Vagina (tissue), 2 donors: ENCODE measurements around the gene PDXK. TPM values are rescaled to one million over a fixed set of nuclear protein-coding genes. Genes with fewer than 3 reads are reported as not detected.
A peak's percentile ranks its signal among the peaks of the same experiment; 100 is the strongest.

ENCODE experiments used
- DNase-seq, 2 donors: peaks; one replicate each; pipeline ENCODE4 v3.0.0-alpha.2; 2017; ENCODE audit errors: extremely low spot score in 2 of 2
- H3K27ac ChIP-seq: fragments of 200-600 bp; sonication (generic); one replicate; pipeline ENCODE4 v1.5.1; 2019
- H3K27me3 ChIP-seq: fragments of 200-600 bp; sonication (generic); one replicate; pipeline ENCODE4 v1.5.1; 2019
- H3K36me3 ChIP-seq, 2 donors: fragments of 200-600 bp; sonication (generic); one replicate each; pipeline ENCODE4 v1.5.1; 2017 to 2019
- H3K4me1 ChIP-seq: fragments of 200-600 bp; sonication (generic); one replicate; pipeline ENCODE4 v1.5.1; 2019
- H3K4me3 ChIP-seq, 2 donors: fragments of 200-600 bp; sonication (generic); 1 replicate in 1 of 2; 2 replicates in 1 of 2; pipeline ENCODE4 v1.5.1; 2016 to 2019
- H3K9me3 ChIP-seq: fragments of 200-600 bp; sonication (generic); one replicate; pipeline ENCODE4 v1.5.1; 2019
- CTCF ChIP-seq, 3 experiments: fragments of 450-650 bp in 2 of 3; fragments of 200-600 bp in 1 of 3; sonication (generic) in 1 of 3; IDR thresholded peaks; one replicate each; pipeline ENCODE4 v1.5.1; 2017 to 2019; ENCODE audit warnings: antibody characterized with exemption in 3 of 3, mild to moderate bottlenecking in 2 of 3, moderate library complexity in 2 of 3
- POLR2A ChIP-seq, 2 donors: fragments of 450-650 bp; IDR thresholded peaks; one replicate each; pipeline ENCODE4 v1.6.1; 2017; ENCODE audit warnings: antibody characterized with exemption in 2 of 2, mild to moderate bottlenecking in 2 of 2, moderate library complexity in 2 of 2
- POLR2AphosphoS5 ChIP-seq, 2 donors: sonication (generic); formaldehyde crosslinking; IDR thresholded peaks; one replicate each; pipeline ENCODE4 v1.9.0; 2017; ENCODE audit warnings: antibody characterized with exemption in 2 of 2, mild to moderate bottlenecking in 2 of 2, low read depth in 1 of 2; ENCODE audit not compliant: insufficient read depth in 1 of 2
- intact Hi-C: fragments of 100-400 bp; cut with DNase I; formaldehyde crosslinking; loops from one replicate; pipeline ENCODE4 v1.15.1; 2023
- total RNA-seq: library from RNA; depleted of rRNA; stranded (reverse); fragments of >200 nt; gene quantifications from one replicate; pipeline ENCODE4 v1.2.3, GENCODE V29; 2016

The PDXK gene
- total RNA-seq, 1 donor from 2014 or later, result 58.7 TPM

GRCh38 chr21:43767984-43768867 lies 49.3 kb downstream of the PDXK start:
- Histone ChIP-seq H3K4me1 (peaks cover 41% of the 10 kb centered on the region), H3K9me3 (no peaks in the 10 kb centered on the region), H3K27ac (peak overlapping the region; percentile 57), H3K36me3 (peaks cover 0 to 6% of the 10 kb centered on the region in 2 donors), H3K4me3 (no peak overlapping the region), H3K27me3 (no peaks in the 10 kb centered on the region)
- DNase-seq, result no peak
- intact Hi-C loops, result no loop called here
- TF ChIP-seq POLR2A (IDR thresholded peaks at IDR 0.05) (no peak), POLR2AphosphoS5 (IDR thresholded peaks at IDR 0.05; ENCODE audit: insufficient read depth in 1 of 2, low read depth in 1 of 2) (peak; percentile 33 to 77), CTCF (IDR thresholded peaks at IDR 0.05) (no peak)

GRCh38 chr21:43768868-43769167 lies 49.9 kb downstream of the PDXK start:
- Histone ChIP-seq H3K36me3 (peaks cover 0 to 12% of the 10 kb centered on the region in 2 donors), H3K27ac (peak overlapping the region; percentile 57), H3K4me1 (peaks cover 40% of the 10 kb centered on the region), H3K27me3 (no peaks in the 10 kb centered on the region), H3K4me3 (no peak overlapping the region), H3K9me3 (no peaks in the 10 kb centered on the region)
- intact Hi-C loops, result no loop called here
- no peak for DNase-seq
- TF ChIP-seq CTCF (IDR thresholded peaks at IDR 0.05) (no peak), POLR2AphosphoS5 (IDR thresholded peaks at IDR 0.05; ENCODE audit: insufficient read depth in 1 of 2, low read depth in 1 of 2) (no peak), POLR2A (IDR thresholded peaks at IDR 0.05) (no peak)

- no peak for DNase-seq
- no peaks in the 10 kb centered on the region for H3K27me3 ChIP-seq
- no peaks in the 10 kb centered on the region for H3K9me3 ChIP-seq
- no peak overlapping the region for H3K27ac ChIP-seq
- H3K36me3 ChIP-seq, result peaks cover 0 to 18% of the 10 kb centered on the region in 2 donors
- intact Hi-C loops, result no loop called here
- peaks cover 39% of the 10 kb centered on the region for H3K4me1 ChIP-seq
- H3K4me3 ChIP-seq, result no peak overlapping the region
- TF ChIP-seq CTCF (IDR thresholded peaks at IDR 0.05) (no peak), POLR2AphosphoS5 (IDR thresholded peaks at IDR 0.05; ENCODE audit: insufficient read depth in 1 of 2, low read depth in 1 of 2) (no peak), POLR2A (IDR thresholded peaks at IDR 0.05) (no peak)
Measured at GRCh38 chr21:43769325-43769958, 50.5 kb downstream of the PDXK start.

GRCh38 chr21:43770066-43770655 lies 51.2 kb downstream of the PDXK start:
- H3K27ac ChIP-seq, result no peak overlapping the region
- H3K4me1 ChIP-seq, result peaks cover 39% of the 10 kb centered on the region
- no peak for DNase-seq
- H3K36me3 ChIP-seq, result peaks cover 0 to 20% of the 10 kb centered on the region in 2 donors
- H3K9me3 ChIP-seq, result no peaks in the 10 kb centered on the region
- intact Hi-C loops, result loop anchor here (10.0 kb wide), 1 partner anchor 45 kb away; no protein-coding TSS in a partner anchor
- H3K4me3 ChIP-seq, result no peak overlapping the region
- TF ChIP-seq POLR2A (IDR thresholded peaks at IDR 0.05) (no peak), CTCF (IDR thresholded peaks at IDR 0.05) (no peak), POLR2AphosphoS5 (IDR thresholded peaks at IDR 0.05; ENCODE audit: insufficient read depth in 1 of 2, low read depth in 1 of 2) (no peak)
- H3K27me3 ChIP-seq, result no peaks in the 10 kb centered on the region
